HG03039 (cell line): Measurements from ENCODE around the gene RAB15.

Experiments
- ATAC-seq: cut with Tn5 transposase; IDR thresholded peaks from one replicate; pipeline ENCODE4 v1.9.1; 2021; ENCODE audit warnings: mild to moderate bottlenecking, moderate library complexity; ENCODE audit not compliant: unreplicated experiment

RAB15 gene

DNA sequence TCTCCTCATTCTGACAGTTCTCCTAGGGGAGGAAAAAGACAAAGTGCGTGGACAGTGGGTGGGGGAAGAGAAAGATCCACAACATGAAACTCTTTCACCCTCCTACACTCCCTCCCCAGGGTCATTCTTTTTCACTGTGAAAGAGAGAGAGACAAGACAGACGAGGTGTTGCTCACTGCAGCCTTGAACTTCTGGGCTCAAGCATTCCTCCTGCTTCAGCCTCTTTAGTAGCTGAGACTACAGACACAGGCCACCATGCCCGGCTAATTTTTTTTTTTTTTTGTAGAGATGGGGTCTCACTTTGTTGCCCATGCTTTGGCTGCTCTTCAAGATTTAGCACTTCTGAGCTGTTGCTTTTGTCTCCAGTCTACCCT, 32.3 kb downstream of the RAB15 start:
- no peak for ATAC-seq

DNA sequence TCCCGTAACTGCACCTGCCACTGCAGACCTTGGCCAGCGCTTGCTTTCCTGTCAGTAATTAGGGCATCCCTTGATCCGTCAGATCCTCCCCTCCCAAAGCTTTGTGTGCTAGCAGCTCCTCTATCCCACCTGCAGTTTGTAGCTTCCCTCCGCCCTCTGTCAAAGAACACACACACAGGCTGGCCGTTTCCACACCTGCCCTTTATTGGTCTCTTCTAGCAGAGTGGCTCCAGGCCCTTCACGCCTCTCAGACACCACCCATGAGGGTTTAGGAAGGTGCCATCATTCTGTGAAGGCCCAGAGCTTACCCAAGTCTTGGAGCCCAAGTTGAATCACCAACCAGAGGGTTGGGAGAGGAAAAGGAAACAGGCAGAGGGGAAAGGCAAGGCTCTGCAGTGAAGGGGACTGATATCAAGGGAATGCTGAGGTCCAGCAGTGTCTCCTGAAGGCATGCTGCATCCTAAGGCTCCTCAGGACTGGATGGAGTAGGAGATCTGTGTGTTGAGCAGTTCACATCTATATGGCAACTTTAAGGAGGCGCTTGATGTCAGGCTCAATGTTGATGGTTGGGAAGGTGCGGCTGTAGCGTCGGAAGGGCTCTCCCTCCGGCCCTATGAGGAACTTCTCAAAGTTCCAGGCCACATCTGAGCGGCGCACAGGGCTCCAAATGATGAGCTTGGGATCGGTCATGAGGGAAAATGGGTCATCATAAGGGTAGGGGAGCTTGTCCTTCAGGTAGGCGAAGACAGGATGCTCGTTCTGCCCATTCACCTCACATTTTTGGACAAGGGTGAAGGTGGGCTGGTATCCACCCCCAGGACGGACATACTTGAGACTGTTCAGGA, 32.9 kb downstream of the RAB15 start:
- ATAC-seq, result no peak

DNA sequence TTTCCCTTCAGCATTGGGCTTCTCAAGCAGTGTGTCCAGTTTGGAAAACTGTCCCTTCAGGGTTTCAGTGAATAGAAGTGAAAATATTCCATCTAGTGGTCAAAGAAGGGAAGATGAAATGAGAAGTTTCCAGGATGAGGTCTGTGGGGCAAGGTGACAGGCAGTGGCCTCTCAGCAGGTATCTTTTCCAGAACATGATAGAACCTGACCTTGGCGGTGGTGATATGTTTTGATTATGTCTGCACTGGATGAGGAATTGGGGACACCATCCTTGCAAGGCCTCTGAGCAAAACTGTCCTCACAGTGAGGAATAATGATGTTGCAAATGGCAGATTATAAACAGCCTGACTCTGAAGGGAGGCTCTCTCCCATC, 34.3 kb downstream of the RAB15 start:
- no peak for ATAC-seq

DNA sequence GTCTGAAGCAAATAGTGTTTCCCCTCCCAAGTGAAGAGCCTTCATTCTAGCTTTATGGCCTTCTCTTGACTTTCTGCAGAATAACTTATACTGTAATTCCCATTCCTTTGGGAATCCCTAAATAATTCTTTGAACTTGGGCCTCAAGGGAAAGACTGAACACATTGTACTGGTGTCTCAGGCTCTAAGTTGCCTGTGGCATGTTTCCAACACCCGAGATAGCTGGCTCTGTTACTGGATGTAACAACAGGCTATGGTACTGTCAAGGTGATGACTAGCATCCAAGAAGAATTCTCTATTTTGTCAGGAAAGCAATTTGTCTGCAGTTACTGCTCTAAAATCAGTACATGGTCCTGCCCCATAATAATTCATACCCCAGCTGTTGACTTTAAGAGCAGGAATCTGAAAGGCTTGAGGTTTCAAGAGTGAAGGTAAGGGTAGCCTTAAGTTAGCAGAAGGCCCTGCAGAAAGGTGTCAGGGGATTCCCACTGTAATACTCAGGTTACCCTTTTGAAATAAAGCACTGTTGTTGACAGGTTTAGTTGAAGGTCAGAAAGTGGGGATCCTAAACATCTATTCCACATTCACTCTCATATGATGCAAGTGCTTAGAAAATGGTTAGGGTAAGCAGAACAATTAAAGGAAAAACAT, 34.8 kb downstream of the RAB15 start:
- ATAC-seq, result no peak

DNA sequence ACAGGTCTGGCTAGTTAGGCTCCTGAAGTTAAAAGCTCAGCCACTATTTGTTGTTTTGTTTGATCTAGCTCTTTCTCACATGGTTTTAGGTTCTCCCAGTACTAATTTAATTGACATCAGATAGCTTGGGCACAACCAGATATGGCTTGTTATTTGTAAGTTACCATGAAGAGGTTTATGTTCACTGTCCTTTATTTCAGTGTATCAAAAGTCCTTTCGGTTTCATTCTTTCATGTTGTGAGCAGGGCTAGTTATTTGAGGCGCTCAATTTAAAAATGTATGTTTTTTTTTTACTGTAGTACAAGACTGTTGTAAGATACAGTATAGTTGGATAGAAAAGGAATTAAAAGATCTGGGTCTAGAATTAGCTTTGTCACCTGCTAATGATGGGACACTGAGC, 36.6 kb downstream of the RAB15 start:
- no peak for ATAC-seq

DNA sequence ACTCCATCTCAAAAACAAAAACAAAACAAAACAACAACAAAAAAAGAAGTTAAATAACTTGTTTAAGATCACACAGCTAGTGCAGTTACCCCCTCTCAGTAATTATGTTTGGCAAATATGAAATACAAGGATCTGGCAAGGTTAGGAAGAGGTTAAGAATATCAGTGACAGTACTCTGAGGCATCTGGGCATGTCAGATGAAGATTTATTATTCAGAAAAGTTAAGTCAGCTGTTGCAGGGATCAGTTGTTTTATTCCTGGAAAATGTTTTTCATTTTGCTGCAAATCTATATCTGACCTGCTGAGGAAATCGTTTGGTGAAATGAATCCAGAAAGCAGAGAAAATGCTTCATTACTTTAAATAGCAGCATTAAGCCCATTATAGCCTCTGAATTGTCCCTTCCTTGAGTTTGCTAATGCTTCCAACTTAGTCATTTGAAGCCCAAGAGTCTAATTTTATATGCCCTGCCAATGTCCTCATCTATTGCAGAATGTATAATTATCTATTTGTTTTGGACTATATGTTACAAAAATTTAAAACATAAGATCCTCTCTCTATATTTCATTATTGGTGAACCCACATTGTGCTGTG, 37.7 kb downstream of the RAB15 start:
- ATAC-seq, result no peak

DNA sequence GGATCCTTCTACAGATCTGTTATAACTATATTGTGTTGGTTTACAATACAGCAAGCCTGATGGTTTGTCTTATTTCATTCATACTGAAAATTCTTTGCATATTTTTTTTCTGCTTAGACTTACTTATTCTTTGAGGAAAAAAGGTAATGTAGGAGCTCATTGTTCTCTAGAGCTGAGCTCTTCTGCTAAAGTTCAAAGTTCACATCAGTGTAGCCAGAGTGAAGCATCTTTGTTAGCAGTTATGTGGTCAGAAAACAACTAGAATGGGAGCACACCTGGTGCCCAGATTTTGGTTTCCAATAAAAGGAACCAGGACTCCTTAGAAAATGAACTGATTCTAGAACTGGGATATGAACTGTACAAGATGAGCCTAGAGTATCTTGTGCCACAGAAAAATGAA, 39.9 kb downstream of the RAB15 start:
- ATAC-seq, result no peak

DNA sequence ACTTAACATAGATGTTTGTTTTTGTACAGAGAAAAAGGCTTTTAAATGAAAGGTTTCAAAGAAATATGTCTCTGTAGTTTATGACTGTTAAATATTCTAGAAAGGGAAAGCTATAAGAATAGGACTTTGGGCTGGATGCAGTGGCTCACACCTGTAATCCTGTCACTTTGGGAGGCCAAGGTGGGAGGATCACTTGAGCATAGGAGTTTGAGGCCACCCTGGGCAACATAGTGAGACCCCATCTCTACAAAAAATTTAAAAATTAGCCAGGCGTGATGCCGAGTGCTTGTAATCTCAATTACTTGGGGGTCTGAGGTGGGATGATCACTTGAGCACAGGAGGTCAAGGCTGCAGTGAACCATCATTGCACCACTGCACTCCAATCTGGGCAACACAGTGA, 41.0 kb downstream of the RAB15 start:
- no peak for ATAC-seq

DNA sequence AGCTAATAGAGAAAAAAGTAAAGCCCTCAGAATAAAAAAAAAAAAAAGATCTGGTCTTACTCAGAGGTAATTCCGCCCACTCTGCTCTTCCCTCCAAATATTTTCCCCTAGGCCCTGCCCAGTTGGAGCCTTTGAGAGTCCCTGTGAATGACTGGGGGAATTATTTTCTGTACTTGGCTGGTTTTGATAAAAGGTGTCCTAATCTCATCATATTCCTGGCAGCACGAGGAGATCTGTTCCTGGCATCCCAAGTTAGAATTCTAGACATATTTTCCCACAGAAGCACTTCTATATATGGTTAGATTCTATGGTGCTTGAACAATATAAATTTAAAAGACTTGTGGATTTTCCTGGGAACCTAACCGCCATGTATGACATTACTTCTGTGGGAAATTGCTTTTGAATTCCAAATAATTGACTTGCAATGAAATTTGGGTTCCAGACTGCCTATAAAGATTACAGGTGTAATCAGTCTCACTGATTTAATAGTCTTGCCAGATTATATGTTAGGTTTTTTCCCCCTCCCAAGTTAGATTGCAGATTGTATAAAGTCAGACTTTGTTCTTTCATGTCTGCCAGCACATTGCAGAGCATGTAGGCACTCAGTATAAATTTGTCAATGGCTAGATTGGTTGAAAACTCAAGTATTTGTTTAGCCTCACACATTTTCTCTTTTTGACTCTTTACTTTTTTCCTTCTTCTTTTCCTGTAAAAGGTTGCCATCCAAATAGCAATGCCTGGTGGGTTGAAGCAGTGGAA, 41.9 kb downstream of the RAB15 start:
- ATAC-seq, result no peak

DNA sequence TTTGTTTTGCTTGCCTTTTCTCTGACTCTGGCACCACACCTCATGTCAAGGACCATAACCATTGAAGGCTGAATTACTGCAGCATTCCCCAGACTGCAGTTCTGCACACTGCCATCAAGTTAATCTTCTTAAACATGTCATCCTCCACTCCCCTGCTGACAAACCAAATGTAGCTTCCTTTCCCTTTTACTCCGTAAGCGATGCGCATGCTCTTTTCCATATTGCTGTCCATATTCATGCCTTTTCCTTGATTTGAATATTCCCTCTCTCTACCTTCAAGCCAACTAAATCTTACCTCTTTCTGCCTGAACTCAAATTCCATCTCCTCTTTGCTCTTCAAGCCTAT, 43.1 kb downstream of the RAB15 start:
- ATAC-seq, result no peak

DNA sequence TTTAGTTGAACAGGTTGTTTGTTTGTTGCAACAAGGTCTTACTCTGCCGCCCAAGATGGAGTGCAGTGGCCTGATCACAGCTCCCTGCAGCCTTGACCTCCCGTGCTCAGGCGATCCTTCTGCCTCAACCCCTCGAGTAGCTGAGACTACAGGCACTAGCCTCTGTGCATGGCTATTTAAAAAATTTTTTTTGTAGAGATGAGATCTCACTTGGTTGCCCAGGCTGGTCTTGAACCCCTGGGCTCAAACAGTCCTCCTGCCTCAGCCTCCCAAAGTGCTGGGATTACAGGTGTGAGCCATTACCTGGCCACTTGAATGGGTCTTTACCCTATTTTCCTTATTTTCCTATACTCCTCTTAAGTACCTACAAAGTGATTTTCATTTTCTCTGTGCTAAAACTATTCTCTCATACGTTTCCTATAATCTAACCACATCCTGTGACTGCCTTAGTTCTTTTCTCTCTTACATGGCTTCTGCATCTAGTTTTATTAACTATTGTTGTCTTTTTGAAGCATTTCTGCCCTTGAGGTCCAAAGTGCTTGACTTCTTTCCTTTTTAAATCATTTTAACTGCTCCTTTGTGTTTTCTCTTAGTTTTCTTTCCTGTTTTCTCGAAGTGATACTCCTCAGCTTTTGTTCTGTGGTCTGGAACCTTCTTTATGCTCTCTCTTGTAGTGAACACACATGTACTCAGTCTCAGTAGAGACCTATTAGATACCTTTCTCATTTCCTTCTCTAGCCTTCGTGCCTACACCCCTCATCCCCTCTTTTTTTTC, 43.7 kb downstream of the RAB15 start:
- ATAC-seq, result peak; percentile 58

DNA sequence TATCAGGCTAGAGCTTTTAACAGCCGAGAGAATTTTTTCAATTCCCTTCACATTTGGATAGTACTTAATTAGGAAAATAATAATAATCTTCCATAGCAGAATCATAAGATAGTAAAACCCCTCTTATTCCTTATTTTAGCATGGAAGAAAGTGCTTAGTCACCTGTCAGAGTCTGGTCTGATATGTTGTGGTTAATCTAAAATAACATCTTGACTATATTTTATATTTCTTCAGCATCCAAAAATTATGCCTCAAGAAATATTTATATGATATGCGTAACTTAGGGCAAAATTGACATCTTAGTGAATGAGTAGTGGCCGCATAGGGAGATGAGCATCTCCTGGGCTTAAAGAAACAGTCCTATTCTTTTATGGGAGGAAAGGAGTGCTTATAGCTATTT, 45.1 kb downstream of the RAB15 start:
- no peak for ATAC-seq

DNA sequence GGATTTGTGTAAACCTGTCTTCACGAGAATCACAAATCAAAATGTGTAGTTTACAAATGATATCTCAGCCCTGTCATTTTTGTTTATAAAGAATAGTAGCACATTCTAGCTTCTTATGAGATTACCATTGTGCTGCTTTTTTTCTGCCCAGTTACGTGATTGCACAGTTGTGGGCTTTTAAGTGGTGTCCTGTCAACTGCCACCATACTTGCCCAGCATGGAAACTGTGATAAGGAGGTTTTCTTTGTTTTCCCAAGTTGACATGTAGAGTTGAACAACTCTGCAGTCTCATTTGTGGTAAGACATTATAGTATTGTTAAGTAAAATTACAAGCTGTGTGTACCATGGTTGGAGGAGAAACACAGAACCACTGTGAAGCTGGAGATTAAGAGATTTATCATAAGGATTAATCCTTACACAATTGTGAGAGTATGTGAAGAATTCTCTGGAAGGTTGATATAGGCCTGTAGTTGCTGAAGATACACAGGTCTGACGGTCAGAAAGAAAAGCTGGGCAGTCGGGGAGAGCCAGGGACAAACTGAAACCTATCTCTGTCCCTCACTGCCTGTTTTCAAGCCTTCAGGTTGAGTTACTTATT, 45.6 kb downstream of the RAB15 start:
- ATAC-seq, result no peak

DNA sequence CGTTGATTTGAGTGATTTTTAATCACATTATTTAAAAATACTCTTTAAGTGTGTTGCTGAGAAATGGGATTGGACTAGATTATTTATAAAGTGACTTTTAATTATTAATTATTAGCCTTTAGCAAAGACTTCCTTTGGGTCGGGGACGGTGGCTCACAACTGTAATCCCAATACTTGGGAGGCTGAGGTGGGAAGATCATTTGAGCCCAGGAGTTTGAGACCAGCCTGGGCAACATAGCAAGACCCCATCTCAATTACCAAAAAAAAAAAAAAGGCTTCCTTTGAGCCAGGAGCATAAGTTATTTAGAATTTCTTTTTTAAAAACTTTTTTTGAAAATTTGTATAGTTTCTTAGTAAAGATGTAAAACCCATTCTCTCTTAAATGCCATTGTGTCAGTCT, 49.1 kb downstream of the RAB15 start:
- ATAC-seq, result no peak

DNA sequence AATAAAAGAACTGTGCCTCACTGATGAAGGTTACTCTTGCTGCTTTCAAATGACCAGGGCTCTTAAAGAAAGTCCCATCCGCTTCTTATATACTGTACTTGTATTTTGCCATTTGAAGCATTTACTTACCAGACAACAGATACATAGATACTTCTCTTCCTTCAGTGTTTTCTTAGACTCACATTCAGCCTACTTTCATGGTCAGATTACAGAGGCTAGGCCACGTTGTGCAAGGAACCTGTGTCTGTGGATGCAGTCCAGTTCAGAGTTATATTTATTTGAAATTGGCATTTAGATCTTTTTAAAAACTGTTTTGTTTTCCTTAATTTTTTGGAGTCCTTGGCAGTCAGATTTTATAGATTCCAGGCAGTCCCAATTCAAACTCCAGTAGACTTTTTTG, 51.7 kb downstream of the RAB15 start:
- no peak for ATAC-seq

DNA sequence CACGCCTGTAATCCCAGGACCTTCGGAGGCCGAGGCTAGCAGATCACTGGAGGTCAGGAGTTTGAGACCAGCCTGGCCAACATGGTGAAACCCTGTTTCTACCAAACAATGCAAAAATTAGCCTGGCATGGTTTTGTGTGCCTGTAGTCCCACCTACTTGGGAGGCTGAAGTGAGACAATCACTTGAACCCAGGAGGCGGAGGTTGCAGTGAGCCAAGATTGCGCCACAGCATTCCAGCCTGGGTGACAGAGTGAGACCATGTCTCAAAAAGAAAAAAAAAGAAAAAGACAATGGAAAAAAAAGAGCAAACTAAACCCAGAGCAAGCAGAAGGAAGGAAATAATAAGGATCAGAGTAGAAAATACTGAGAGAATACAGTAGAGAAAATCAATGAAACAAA, 52.5 kb downstream of the RAB15 start:
- no peak for ATAC-seq

DNA sequence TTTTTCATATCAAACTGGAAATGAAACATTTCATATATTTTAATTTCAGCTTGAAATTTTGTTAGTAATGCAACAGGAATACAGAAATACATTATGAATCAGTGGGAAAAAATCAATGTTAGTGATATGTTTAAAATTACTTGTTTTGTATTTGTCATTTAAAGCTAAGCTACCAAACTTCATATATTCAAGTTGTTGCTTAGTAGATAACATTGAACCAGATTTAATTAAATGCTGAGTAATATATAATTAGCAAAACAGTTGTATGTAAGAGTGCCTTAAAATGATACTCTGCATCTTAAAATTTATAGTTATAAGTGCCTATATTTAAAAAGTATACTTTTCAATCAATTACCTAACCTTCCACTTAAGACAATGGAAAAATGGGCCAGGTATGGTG, 52.9 kb downstream of the RAB15 start:
- ATAC-seq, result no peak

DNA sequence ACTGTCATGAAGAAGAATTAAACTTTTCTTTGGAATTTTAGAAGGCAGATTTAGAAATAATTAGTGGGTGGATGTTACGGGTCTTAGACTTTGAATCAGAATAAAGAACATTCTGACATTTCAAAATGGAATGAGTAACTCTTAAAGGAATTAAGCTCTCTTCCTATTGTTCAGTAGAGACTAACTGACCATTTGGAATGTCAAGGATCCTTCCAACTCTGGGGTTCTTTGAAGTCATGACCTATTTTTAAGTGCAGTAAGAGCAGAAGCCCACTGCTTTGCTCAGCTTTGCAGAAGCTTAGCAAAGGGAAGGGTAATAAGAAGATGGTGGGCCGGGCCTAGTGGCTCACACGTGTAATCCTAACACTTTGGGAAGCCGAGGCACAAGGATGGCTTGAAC, 53.9 kb downstream of the RAB15 start:
- no peak for ATAC-seq

DNA sequence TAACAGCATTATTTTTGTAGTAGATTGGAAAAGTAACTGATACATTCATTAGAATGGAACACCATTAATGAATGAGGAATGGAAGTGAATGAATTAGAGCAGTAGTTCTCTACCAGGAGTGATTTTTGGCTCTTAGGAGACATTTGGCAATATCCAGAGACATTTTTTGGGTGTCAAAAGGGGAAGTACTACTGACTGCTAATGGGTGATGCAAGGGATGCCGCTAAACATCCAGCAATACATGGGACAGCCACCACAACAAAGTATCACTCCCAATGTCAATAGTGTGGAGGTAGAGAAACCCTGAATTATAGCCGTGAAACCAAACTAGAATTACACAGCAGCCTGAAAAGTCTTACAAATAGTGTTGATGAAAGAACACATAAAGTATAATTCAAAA, 56.3 kb downstream of the RAB15 start:
- no peak for ATAC-seq

DNA sequence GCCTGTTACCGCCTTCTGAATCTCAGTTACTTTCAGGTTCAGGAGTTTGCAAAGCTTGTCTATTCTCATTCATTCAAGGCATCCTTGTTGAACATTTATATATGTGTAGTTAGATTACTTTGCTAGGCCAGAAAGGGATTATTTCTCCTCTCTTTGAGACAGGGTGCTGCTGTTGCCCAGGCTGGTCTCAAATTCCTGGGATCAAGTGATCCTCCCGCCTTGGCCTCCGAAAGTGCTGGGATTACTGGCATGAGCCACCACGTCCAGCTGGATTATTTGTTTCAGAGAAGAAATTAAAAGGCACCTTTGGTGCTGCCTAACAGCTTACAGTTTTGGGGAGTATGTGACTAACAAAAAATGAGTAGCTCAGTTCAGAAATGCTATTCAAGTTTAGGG, 57.1 kb downstream of the RAB15 start:
- no peak for ATAC-seq
